ENCODE results near the gene WDR89.

WDR89 gene

DNA sequence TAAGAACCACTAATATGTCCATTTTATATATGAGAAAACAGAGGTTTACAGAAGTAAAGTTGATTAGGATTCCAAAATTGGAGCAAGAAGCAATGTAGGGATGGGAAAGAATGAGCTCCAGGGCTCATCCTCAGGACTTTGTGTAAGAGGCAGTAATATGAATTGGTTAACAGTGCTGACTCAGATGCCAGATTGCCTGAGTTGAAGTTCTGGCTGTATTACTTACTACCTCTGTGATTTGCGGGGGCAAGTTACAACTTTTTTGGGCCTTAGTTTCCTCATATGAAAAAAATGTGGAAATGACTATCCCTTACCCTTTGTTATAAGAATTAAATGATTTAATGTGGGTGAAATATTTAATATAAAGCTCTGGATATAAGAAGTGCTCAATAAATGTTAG lies 63.4 kb downstream of the WDR89 start:
- Histone ChIP-seq H3K27ac (replicated peaks) (no peak overlapping the region), H3K27me3 (ENCODE audit: insufficient read depth, poor library complexity, severe bottlenecking) (no peaks in the 10 kb centered on the region), H3K4me3 (replicated peaks; ENCODE audit: insufficient read depth, low read length) (no peak overlapping the region)
- no peak for DNase-seq (ENCODE audit: low read depth in 1 of 2, low spot score in 1 of 2)
- TF ChIP-seq, protein P1, sequence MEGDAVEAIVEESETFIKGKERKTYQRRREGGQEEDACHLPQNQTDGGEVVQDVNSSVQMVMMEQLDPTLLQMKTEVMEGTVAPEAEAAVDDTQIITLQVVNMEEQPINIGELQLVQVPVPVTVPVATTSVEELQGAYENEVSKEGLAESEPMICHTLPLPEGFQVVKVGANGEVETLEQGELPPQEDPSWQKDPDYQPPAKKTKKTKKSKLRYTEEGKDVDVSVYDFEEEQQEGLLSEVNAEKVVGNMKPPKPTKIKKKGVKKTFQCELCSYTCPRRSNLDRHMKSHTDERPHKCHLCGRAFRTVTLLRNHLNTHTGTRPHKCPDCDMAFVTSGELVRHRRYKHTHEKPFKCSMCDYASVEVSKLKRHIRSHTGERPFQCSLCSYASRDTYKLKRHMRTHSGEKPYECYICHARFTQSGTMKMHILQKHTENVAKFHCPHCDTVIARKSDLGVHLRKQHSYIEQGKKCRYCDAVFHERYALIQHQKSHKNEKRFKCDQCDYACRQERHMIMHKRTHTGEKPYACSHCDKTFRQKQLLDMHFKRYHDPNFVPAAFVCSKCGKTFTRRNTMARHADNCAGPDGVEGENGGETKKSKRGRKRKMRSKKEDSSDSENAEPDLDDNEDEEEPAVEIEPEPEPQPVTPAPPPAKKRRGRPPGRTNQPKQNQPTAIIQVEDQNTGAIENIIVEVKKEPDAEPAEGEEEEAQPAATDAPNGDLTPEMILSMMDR (IDR thresholded peaks at IDR 0.05; ENCODE audit: insufficient read depth, low read length): no peak
- TF ChIP-seq SPI1 (IDR thresholded peaks at IDR 0.05; ENCODE audit: borderline replicate concordance, low read depth) (no peak), GABPA (IDR thresholded peaks at IDR 0.05; ENCODE audit: low read depth) (no peak), POLR2AphosphoS5 (IDR thresholded peaks at IDR 0.05; ENCODE audit: low read depth) (no peak)
- TF ChIP-seq, protein P2, sequence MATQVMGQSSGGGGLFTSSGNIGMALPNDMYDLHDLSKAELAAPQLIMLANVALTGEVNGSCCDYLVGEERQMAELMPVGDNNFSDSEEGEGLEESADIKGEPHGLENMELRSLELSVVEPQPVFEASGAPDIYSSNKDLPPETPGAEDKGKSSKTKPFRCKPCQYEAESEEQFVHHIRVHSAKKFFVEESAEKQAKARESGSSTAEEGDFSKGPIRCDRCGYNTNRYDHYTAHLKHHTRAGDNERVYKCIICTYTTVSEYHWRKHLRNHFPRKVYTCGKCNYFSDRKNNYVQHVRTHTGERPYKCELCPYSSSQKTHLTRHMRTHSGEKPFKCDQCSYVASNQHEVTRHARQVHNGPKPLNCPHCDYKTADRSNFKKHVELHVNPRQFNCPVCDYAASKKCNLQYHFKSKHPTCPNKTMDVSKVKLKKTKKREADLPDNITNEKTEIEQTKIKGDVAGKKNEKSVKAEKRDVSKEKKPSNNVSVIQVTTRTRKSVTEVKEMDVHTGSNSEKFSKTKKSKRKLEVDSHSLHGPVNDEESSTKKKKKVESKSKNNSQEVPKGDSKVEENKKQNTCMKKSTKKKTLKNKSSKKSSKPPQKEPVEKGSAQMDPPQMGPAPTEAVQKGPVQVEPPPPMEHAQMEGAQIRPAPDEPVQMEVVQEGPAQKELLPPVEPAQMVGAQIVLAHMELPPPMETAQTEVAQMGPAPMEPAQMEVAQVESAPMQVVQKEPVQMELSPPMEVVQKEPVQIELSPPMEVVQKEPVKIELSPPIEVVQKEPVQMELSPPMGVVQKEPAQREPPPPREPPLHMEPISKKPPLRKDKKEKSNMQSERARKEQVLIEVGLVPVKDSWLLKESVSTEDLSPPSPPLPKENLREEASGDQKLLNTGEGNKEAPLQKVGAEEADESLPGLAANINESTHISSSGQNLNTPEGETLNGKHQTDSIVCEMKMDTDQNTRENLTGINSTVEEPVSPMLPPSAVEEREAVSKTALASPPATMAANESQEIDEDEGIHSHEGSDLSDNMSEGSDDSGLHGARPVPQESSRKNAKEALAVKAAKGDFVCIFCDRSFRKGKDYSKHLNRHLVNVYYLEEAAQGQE (IDR thresholded peaks at IDR 0.05; ENCODE audit: insufficient replicate concordance, low read depth): no peak

DNA sequence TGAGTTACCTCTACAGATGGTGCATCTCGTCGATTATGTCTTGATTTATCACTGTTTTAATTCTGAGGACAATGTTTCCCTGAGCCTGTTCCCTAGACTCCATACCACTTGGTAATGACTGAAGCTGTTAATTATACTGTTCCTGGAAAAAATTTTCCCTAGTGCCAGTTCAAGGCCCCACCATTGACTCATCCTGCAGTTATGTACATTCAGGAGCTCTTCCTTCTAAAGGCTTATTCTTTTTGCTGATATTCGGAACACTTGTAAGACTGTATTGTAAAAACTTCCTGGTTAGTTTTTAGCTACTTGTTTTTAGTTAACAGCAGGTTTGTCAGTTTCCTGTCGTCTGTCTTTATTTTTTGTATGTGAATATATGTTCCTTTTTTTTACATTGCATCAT lies 68.1 kb downstream of the WDR89 start:
- H3K27ac ChIP-seq (replicated peaks): no peak overlapping the region
- H3K4me3 ChIP-seq (replicated peaks; ENCODE audit: insufficient read depth, low read length): no peak overlapping the region
- TF ChIP-seq, protein P2 (IDR thresholded peaks at IDR 0.05; ENCODE audit: insufficient replicate concordance, low read depth): no peak
- TF ChIP-seq POLR2AphosphoS5 (IDR thresholded peaks at IDR 0.05; ENCODE audit: low read depth) (no peak), GABPA (IDR thresholded peaks at IDR 0.05; ENCODE audit: low read depth) (no peak), SPI1 (IDR thresholded peaks at IDR 0.05; ENCODE audit: borderline replicate concordance, low read depth) (no peak)
- TF ChIP-seq, protein P1 (IDR thresholded peaks at IDR 0.05; ENCODE audit: insufficient read depth, low read length): no peak
- H3K27me3 ChIP-seq (ENCODE audit: insufficient read depth, poor library complexity, severe bottlenecking): no peaks in the 10 kb centered on the region
- DNase-seq (ENCODE audit: low read depth in 1 of 2, low spot score in 1 of 2): no peak

DNA sequence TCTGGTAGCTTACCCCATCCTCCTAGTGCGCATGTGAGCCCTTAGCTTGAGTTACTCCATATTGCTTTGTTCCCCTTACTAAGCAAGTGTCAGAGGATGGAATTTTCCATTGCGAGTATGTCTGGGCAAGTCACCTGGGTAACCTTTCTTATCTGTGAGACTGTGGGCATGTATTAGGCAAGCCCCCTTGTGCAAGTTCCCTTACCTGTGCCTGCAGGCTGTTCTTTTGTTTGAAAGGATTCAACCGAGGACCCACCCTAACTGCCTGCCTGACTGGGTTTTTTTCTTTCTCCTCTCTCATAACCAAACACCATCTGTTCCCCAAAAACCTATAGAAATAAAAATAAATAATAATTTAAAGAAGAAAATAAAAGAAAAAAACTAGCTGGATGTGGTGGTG lies 76.2 kb downstream of the WDR89 start:
- Histone ChIP-seq H3K27me3 (ENCODE audit: insufficient read depth, poor library complexity, severe bottlenecking) (no peaks in the 10 kb centered on the region), H3K27ac (replicated peaks) (no peak overlapping the region), H3K4me3 (replicated peaks; ENCODE audit: insufficient read depth, low read length) (no peak overlapping the region)
- no peak for TF ChIP-seq SPI1 (IDR thresholded peaks at IDR 0.05; ENCODE audit: borderline replicate concordance, low read depth)
- no peak for TF ChIP-seq POLR2AphosphoS5 (IDR thresholded peaks at IDR 0.05; ENCODE audit: low read depth)
- TF ChIP-seq, protein P2 (IDR thresholded peaks at IDR 0.05; ENCODE audit: insufficient replicate concordance, low read depth): no peak
- TF ChIP-seq, protein P1 (IDR thresholded peaks at IDR 0.05; ENCODE audit: insufficient read depth, low read length): no peak
- no peak for TF ChIP-seq GABPA (IDR thresholded peaks at IDR 0.05; ENCODE audit: low read depth)
- DNase-seq (ENCODE audit: low read depth in 1 of 2, low spot score in 1 of 2): no peak
